Kasumi-1 (cell line): ENCODE results near the gene DNM1L.
A peak's percentile ranks its signal among the peaks of the same experiment; 100 is the strongest.

Experiments used
- DNase-seq, 2 experiments: peaks; one replicate each; lab custom pipeline; 2025; lab: John Stamatoyannopoulos, UW

The DNM1L gene

GRCh38 chr12:32756476-32757066 is 77.5 kb downstream of the DNM1L start:
- DNase-seq: no peak

- no peak for DNase-seq
Observed at GRCh38 chr12:32757157-32757556, 78.1 kb downstream of the DNM1L start.

GRCh38 chr12:32761716-32762115 is 82.6 kb downstream of the DNM1L start:
- DNase-seq: peak; percentile 84 to 88

GRCh38 chr12:32765906-32766305 is 86.8 kb downstream of the DNM1L start:
- DNase-seq: no peak

DNA sequence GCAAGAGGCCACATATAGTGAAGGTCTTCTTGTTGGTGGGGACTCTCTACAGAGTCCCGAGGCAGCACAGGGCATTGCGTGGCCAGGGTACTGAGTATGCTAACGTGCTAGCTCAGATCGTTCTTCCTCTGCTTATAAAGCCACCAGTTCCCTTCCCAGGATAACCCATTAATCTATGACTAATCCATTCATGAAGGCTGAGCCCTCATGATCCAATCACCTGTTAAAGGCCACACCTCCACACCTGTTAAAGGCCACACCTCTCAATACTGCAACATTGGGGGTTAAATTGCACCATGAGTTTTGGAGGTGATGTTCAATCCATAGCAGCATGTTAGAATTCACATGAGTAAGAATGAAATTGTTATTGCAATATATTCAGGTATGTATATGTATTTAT is 89.4 kb downstream of the DNM1L start:
- no peak for DNase-seq

- DNase-seq: no peak
Observed at GRCh38 chr12:32770141-32770540, 91.0 kb downstream of the DNM1L start.

GRCh38 chr12:32773691-32774090 is 94.6 kb downstream of the DNM1L start:
- no peak for DNase-seq

DNA sequence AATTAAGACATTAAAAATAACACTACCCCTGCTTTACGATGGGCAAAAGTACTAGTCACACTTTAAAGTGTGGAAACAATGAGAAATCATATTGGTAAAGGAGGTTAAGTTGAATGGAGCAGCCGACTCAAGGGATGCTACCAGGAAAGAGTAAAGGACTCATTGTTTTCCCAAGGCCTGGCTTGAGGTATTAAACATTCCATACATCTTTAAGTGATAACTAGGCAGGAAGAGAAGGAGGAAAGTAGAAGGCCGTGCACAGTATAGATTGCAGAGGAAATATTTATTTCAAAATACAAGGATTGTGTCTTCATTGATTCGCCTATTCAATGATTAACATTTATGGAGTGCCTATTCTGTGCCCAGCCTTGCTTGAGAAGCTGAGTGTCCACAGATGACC is 97.2 kb downstream of the DNM1L start:
- DNase-seq: no peak

DNA sequence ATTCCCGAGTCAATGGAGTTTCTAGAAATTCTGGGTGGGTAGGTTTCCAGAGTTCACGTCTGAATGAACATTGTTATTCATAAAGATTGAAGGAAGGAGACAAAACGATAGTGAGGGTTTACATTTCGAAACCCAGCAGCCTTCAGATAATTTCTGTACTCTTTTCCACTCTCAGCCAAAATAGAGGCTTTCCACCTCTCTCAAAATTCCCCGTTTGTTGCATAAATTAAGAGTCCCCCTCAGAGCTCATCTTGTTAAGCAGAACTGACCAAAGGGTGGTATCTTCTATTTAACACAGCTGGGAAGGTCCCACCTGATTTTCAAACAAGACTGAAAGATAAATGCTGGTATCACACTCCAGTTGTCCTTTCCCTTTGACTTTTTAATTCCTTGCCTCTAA is 98.1 kb downstream of the DNM1L start:
- DNase-seq: no peak

DNA sequence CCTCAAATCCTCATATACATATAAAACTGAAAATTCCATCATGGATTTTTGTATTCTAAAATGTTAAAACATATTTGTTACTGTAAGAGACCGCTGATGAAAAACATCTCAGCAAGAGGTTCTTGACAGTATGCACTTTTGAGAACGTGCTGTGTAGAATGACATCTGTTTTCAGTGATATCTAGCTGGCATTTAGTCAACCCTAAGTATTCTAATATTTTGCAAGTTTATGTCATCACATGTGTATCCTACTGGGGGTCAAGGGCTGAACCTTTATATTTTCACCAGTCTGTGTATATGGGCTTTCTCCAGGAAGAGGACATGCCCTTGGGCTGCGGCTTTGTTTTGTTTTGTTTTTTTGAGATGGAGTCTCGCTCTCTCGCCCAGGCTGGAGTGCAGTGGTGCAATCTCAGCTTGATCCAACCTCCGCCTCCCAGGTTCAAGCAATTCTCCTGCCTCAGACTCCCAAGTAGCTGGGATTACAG is 98.6 kb downstream of the DNM1L start:
- DNase-seq: no peak

- no peak for DNase-seq
Observed at GRCh38 chr12:32780071-32780470, 101.0 kb downstream of the DNM1L start.

- DNase-seq: no peak
Observed at GRCh38 chr12:32783029-32783428, 103.9 kb downstream of the DNM1L start.

- DNase-seq: no peak
Observed at GRCh38 chr12:32785557-32785956, 106.5 kb downstream of the DNM1L start.

GRCh38 chr12:32788405-32788804 is 109.3 kb downstream of the DNM1L start:
- DNase-seq: no peak

GRCh38 chr12:32789446-32789845 is 110.3 kb downstream of the DNM1L start:
- no peak for DNase-seq

DNA sequence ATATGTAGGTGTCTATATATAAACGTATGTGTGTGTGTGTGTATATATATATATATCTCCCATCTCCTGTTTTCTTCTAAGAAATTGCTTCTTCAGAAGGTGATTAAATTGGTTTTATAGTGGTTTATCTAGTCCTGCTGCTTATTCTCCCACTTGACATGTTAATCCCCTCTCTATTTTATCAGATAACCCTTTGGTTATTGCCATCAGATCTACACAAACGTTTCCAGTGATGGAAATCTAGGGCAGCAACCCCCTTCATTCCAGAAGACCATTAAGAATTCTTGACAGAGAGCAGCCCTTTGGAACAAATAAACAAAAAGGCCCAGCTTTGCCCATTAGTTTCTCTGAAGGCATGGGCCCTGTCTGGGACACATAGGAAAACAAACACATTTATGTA is 110.8 kb downstream of the DNM1L start:
- DNase-seq: no peak

DNA sequence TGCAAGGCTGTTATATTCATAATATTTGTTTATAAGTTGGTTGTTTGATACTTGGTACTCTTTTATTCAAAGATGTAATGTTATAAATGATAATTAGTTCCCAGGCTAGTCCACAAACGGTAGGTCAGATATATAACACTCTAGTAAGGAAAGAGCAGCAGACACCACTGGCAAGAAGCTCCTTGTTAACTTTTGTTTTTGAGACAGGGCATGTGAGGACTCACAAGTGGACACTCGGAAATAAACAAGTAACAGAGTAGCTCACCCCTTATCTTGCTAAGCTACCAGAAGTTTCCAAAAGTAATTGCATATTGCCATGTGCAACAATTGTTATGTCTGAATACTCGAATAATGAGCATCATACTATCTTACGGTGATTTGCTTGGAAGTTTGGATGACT is 115.2 kb downstream of the DNM1L start:
- DNase-seq: no peak
